HL-60 (cell line): ENCODE data around the gene MPRIP.

Source experiments
- DNase-seq, 2 experiments: peaks; one replicate each; pipeline ENCODE4 v3.0.0-alpha.2; 2010 to 2020; ENCODE audit warnings: low read depth in 1 of 2, low spot score in 1 of 2
- H3K27ac ChIP-seq: fragments of 250-450 bp; sonication (Bioruptor Pico); replicated peaks from 2 replicates; pipeline ENCODE4 v1.5.1; 2020; ENCODE audit warnings: mild to moderate bottlenecking, moderate library complexity
- H3K27me3 ChIP-seq: fragments of 250-450 bp; sonication (Bioruptor Pico); 2 replicates; pipeline ENCODE4 v1.5.1; 2021; ENCODE audit warnings: mild to moderate bottlenecking, moderate library complexity; ENCODE audit not compliant: insufficient read depth, poor library complexity, severe bottlenecking
- H3K4me3 ChIP-seq: replicated peaks from 2 replicates; pipeline ENCODE4 v1.5.1; 2011; ENCODE audit warnings: mild to moderate bottlenecking, control low read depth, low read length; ENCODE audit not compliant: insufficient read depth
- GABPA ChIP-seq: IDR thresholded peaks from 2 replicates; pipeline ENCODE4 v1.6.1; 2012; ENCODE audit warnings: low read depth
- POLR2AphosphoS5 ChIP-seq: IDR thresholded peaks from 2 replicates; pipeline ENCODE4 v1.6.1; 2012; ENCODE audit warnings: low read depth
- SPI1 ChIP-seq: IDR thresholded peaks from 2 replicates; pipeline ENCODE4 v1.6.1; 2012; ENCODE audit warnings: low read depth, mild to moderate bottlenecking, borderline replicate concordance
- TF ChIP-seq, protein P1 (sequence below): IDR thresholded peaks from 2 replicates; pipeline ENCODE4 v1.6.1; 2012; ENCODE audit warnings: low read depth; ENCODE audit not compliant: insufficient replicate concordance
- TF ChIP-seq, protein P2 (sequence below): IDR thresholded peaks from one replicate; pipeline ENCODE4 v1.5.1; 2011; ENCODE audit warnings: low read length, control low read depth, inconsistent platforms; ENCODE audit not compliant: insufficient read depth

The MPRIP gene

DNA sequence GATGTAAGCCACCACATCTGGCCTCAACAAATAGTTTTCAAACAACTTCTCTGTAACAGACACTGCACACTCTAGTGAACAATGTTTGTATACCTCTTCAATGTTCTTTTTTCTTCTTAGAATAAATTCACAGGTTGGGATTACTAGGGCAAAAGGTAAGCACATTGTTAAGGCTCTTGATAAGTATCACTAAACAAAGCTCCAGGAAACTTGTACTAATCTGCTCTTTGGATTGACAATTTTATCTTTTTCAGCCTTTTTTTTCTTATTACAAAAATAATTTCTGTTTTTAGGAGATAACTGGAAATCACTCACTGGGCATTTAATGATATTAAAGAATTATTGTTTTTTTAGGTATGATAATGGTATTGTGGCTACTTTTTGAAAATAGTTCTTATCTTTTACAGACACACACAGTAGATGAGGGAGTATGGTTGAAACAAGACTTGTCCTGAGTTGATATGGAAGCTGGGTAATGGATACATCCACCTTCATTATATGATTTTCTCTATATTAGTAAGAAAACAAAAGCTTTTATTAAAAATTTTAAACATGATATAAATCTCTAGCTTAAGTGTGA lies 7.7 kb upstream of the MPRIP start:
- TF ChIP-seq POLR2AphosphoS5, result no peak
- TF ChIP-seq SPI1, result no peak
- TF ChIP-seq GABPA, result no peak
- TF ChIP-seq, protein P1, sequence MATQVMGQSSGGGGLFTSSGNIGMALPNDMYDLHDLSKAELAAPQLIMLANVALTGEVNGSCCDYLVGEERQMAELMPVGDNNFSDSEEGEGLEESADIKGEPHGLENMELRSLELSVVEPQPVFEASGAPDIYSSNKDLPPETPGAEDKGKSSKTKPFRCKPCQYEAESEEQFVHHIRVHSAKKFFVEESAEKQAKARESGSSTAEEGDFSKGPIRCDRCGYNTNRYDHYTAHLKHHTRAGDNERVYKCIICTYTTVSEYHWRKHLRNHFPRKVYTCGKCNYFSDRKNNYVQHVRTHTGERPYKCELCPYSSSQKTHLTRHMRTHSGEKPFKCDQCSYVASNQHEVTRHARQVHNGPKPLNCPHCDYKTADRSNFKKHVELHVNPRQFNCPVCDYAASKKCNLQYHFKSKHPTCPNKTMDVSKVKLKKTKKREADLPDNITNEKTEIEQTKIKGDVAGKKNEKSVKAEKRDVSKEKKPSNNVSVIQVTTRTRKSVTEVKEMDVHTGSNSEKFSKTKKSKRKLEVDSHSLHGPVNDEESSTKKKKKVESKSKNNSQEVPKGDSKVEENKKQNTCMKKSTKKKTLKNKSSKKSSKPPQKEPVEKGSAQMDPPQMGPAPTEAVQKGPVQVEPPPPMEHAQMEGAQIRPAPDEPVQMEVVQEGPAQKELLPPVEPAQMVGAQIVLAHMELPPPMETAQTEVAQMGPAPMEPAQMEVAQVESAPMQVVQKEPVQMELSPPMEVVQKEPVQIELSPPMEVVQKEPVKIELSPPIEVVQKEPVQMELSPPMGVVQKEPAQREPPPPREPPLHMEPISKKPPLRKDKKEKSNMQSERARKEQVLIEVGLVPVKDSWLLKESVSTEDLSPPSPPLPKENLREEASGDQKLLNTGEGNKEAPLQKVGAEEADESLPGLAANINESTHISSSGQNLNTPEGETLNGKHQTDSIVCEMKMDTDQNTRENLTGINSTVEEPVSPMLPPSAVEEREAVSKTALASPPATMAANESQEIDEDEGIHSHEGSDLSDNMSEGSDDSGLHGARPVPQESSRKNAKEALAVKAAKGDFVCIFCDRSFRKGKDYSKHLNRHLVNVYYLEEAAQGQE, result no peak
- TF ChIP-seq, protein P2, sequence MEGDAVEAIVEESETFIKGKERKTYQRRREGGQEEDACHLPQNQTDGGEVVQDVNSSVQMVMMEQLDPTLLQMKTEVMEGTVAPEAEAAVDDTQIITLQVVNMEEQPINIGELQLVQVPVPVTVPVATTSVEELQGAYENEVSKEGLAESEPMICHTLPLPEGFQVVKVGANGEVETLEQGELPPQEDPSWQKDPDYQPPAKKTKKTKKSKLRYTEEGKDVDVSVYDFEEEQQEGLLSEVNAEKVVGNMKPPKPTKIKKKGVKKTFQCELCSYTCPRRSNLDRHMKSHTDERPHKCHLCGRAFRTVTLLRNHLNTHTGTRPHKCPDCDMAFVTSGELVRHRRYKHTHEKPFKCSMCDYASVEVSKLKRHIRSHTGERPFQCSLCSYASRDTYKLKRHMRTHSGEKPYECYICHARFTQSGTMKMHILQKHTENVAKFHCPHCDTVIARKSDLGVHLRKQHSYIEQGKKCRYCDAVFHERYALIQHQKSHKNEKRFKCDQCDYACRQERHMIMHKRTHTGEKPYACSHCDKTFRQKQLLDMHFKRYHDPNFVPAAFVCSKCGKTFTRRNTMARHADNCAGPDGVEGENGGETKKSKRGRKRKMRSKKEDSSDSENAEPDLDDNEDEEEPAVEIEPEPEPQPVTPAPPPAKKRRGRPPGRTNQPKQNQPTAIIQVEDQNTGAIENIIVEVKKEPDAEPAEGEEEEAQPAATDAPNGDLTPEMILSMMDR, result no peak
- no peaks in the 10 kb centered on the region for H3K27me3 ChIP-seq
- no peak overlapping the region for H3K27ac ChIP-seq
- no peak for DNase-seq
- H3K4me3 ChIP-seq, result no peak overlapping the region

DNA sequence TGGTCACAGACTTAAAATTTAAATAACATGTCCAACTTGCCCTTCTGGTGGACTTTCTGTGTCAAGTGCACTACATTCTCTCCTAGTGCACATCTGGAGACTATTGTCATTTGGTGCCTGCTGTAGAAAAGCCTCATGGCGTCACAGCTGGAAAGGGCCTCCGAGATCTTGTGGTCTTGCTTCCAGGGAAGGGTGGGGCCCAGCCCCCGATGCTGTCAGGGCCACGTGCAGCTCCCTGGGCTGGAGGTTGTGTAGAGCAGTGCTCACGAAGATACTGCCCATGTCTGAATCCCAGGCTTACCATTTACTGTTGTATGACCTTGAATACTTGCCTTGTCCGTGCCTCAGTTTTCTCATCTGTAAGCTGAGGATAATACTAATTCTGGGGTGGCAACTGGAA lies 6.8 kb upstream of the MPRIP start:
- TF ChIP-seq SPI1 (no peak), POLR2AphosphoS5 (no peak), GABPA (no peak)
- TF ChIP-seq, protein P2, result no peak
- TF ChIP-seq, protein P1, result no peak
- DNase-seq, result no peak
- H3K27ac ChIP-seq, result no peak overlapping the region

GRCh38 chr17:17035920-17036523 lies 6.2 kb upstream of the MPRIP start:
- TF ChIP-seq SPI1 (no peak), POLR2AphosphoS5 (no peak), GABPA (no peak)
- TF ChIP-seq, protein P1, result no peak
- TF ChIP-seq, protein P2, result no peak
- Histone ChIP-seq H3K27me3 (no peaks in the 10 kb centered on the region), H3K27ac (no peak overlapping the region; the same call in 1 of the 2 replicates), H3K4me3 (no peak overlapping the region)
- no peak for DNase-seq

More for the DNA sequence above, 6.8 kb upstream of the MPRIP start:
- Histone ChIP-seq H3K27me3 (no peaks in the 10 kb centered on the region), H3K4me3 (no peak overlapping the region)
